Ovary (tissue), 9 donors: Measurements from ENCODE around the gene SORCS2. TPM values are rescaled to one million over a fixed set of nuclear protein-coding genes. Genes with fewer than 3 reads are reported as not detected.

Source experiments
- DNase-seq, 5 donors: peaks; one replicate each; pipeline ENCODE4 v3.0.0-alpha.2; 2019 to 2020
- H3K27ac ChIP-seq, 2 donors: fragments of 200-600 bp; one replicate each; pipeline versions ENCODE4 v1.5.1 to v1.8.0; 2019 to 2022
- H3K27me3 ChIP-seq: fragments of 200-600 bp; one replicate; pipeline ENCODE4 v1.8.0; 2022
- H3K36me3 ChIP-seq: fragments of 200-600 bp; sonication (generic); one replicate; pipeline ENCODE4 v1.5.1; 2019
- H3K4me1 ChIP-seq: one replicate; pipeline ENCODE4 v1.8.1; 2013; ENCODE audit warnings: mild to moderate bottlenecking, moderate library complexity; ENCODE audit not compliant: insufficient read depth
- H3K4me3 ChIP-seq: fragments of 200-600 bp; sonication (generic); one replicate; pipeline ENCODE4 v1.5.1; 2017
- H3K9me3 ChIP-seq, 2 donors: fragments of 200-600 bp in 1 of 2; sonication (generic) in 1 of 2; one replicate each; pipeline versions ENCODE4 v1.5.1 to v1.8.1; 2013 to 2019; ENCODE audit warnings: mild to moderate bottlenecking in 1 of 2, moderate library complexity in 1 of 2
- EP300 ChIP-seq: sonication (generic); formaldehyde crosslinking; IDR thresholded peaks from one replicate; pipeline ENCODE4 v1.6.1; 2017; ENCODE audit warnings: antibody characterized with exemption
- POLR2A ChIP-seq: fragments of 450-650 bp; IDR thresholded peaks from one replicate; pipeline ENCODE4 v1.6.1; 2017; ENCODE audit warnings: antibody characterized with exemption, mild to moderate bottlenecking, moderate library complexity
- WGBS, 3 donors: extraction: QIAGEN DNeasy Blood & Tissue Kit in 1 of 3; methylation state at CpG; one replicate each; pipeline versions ENCODE4 v1.1.5 to v1.1.7; 2013 to 2017; 5-methylcytosine and 5-hydroxymethylcytosine counted together
- intact Hi-C, 4 donors: fragments of 100-400 bp; cut with DNase I; formaldehyde crosslinking; loops; one replicate each; pipeline versions ENCODE4 v1.11.0 to v1.15.1; 2022 to 2023
- polyA plus RNA-seq, 2 donors: library from polyadenylated mRNA; stranded (reverse); fragments of 200-250 nt in 1 of 2; fragments of 350-450 nt in 1 of 2; fragmentation: Illumina TruSeq in 1 of 2; extraction: RNeasy Lipid Tissue Mini Kit (QIAGEN cat#74804) in 1 of 2; gene quantifications; one replicate each; pipeline ENCODE4 v1.2.3, GENCODE V29; 2013 to 2014
- total RNA-seq, 7 donors: library from RNA; depleted of rRNA in 2 of 7; stranded (reverse); fragments of >200 nt in 2 of 7; fragmentation: NEBNext Ultra II Directional in 3 of 7; extraction: Animal tissue kit (Norgen Biotek cat#: 25700) in 3 of 7; gene quantifications; one replicate each; pipeline versions ENCODE4 v1.1.0 to v1.2.4, GENCODE V29; 2016 to 2023
- TF ChIP-seq, protein P1 (sequence below), 3 donors: fragments of 450-650 bp in 2 of 3; fragments of 200-600 bp in 1 of 3; IDR thresholded peaks; one replicate each; pipeline versions ENCODE4 v1.5.1 to v1.8.0; 2016 to 2022; ENCODE audit warnings: antibody characterized with exemption in 3 of 3, mild to moderate bottlenecking in 1 of 3
- donor health status: DM: no; HTN: no; CAD: no; lungs with moderate emphysema.
- donor health status: DM: no; HTN: no; CAD: no.
- donor health status: Bipolar disorder and iron deficiency.
- donor health status: DM: yes; HTN: yes; CAD: no.
- donor health status: DM: no; HTN: no; CAD: no.
- donor health status: DM: yes; HTN: yes; CAD: no.

Gene SORCS2
- total and polyA plus RNA-seq, 9 donors, result 0.60 to 23.9 (median 7.1) TPM

- DNase-seq, result no peak
- 89 to 94% (median 91%) methylated on average over 8 of the region's 8 CpGs for WGBS, 3 donors
- H3K4me1 ChIP-seq, result peaks cover 4% of the 10 kb centered on the region
- no peaks in the 10 kb centered on the region for H3K36me3 ChIP-seq
- H3K9me3 ChIP-seq, result no peaks in the 10 kb centered on the region
- intact Hi-C loops, result loop anchor here (2.0 to 5.0 kb wide), 3 partner anchors 106 to 256 kb away; partner anchors contain the start of genes SORCS2 (in 3 of the 4) and TADA2B (in 1 of the 4)
- H3K4me3 ChIP-seq, result no peak overlapping the region
- no peaks in the 10 kb centered on the region for H3K27me3 ChIP-seq
- H3K27ac ChIP-seq, result no peak overlapping the region
- TF ChIP-seq POLR2A (no peak), EP300 (no peak)
- TF ChIP-seq, protein P1, sequence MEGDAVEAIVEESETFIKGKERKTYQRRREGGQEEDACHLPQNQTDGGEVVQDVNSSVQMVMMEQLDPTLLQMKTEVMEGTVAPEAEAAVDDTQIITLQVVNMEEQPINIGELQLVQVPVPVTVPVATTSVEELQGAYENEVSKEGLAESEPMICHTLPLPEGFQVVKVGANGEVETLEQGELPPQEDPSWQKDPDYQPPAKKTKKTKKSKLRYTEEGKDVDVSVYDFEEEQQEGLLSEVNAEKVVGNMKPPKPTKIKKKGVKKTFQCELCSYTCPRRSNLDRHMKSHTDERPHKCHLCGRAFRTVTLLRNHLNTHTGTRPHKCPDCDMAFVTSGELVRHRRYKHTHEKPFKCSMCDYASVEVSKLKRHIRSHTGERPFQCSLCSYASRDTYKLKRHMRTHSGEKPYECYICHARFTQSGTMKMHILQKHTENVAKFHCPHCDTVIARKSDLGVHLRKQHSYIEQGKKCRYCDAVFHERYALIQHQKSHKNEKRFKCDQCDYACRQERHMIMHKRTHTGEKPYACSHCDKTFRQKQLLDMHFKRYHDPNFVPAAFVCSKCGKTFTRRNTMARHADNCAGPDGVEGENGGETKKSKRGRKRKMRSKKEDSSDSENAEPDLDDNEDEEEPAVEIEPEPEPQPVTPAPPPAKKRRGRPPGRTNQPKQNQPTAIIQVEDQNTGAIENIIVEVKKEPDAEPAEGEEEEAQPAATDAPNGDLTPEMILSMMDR (IDR thresholded peaks at IDR 0.05), result no peak
These were observed 105.5 kb downstream of the SORCS2 start for GRCh38 chr4:7297881-7298280.

DNA sequence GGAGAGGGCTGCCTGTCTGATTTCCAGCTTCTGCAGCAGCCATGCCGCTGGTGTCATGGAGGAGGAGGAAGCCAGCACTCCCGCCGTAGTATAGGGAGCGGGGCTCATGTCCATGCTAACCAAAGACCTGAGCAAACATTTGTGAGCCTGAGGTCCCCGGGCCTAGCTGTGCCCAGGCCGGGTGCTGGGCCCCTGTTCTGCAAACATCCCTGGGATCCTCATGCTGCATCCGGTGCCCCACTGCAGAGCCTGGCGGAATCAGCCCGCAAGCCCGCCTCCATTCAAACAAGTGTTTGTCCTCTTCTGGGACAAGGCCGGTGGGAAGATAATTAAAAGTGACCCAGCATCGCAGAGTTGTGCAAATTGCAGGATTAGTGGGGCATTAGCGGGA lies 106.3 kb downstream of the SORCS2 start:
- Histone ChIP-seq H3K36me3 (no peaks in the 10 kb centered on the region), H3K27ac (no peak overlapping the region), H3K4me1 (peaks cover 4% of the 10 kb centered on the region), H3K9me3 (no peaks in the 10 kb centered on the region), H3K27me3 (no peaks in the 10 kb centered on the region), H3K4me3 (no peak overlapping the region)
- TF ChIP-seq POLR2A, result no peak
- TF ChIP-seq, protein P1 (IDR thresholded peaks at IDR 0.05), result no peak
- no peak for TF ChIP-seq EP300
- intact Hi-C loops, result loop anchor here in 3 of 4 donors (5.0 kb wide), 2 partner anchors 106 to 256 kb away; partner anchors contain the start of genes SORCS2 (in 3 of the 3) and TADA2B (in 1 of the 3)
- no peak for DNase-seq
- WGBS, 3 donors, result 85 to 89% (median 86%) methylated on average over 13 of the region's 13 CpGs

DNA sequence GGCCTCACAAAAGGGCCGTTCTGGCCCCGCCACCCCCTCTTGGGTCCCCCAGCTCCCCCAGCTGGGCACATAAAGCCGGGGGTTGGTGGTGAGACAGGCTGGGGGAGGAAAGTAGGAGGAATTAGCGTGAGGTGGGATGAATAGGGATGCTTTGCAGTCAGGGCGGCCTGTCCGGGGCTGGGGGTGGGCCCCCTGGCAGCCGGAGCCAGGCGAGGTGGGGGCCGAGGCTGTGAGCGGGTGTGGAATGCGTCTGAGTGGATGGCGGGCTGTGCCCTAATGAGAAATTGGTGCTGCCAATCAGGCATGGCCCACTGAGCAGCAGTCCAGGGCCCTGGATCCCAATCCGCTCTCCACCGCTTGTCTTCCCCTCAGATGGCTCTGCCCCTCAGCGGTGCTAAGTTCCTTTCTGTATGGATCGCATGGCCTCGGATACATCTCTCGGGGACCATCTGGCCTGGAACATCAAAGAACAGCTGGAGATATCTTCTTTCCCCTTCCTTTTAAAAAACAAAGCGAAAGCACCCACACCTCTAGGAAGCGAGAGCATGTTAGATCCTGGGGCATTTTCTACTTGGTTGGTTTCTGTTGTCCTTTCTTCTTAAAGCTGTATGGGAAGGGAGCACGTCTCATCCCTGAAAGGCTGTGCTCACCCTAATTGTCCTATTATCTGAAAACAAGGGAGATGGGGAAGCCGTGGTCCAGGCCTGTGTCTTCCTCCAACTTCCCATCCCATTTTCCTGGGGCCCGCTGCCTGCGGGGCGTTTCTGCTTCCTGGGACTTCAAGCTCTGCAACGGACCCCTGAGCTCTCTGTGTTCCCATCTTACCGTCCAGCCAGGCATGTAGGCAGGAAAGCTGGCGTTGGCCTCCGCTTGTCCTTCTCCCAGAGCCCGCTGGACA lies 106.9 kb downstream of the SORCS2 start:
- no peak for DNase-seq
- no peak for TF ChIP-seq EP300
- no peak for TF ChIP-seq POLR2A
- Histone ChIP-seq H3K4me3 (no peak overlapping the region), H3K27me3 (no peaks in the 10 kb centered on the region), H3K9me3 (no peaks in the 10 kb centered on the region), H3K4me1 (peaks cover 4% of the 10 kb centered on the region), H3K36me3 (no peaks in the 10 kb centered on the region), H3K27ac (no peak overlapping the region)
- intact Hi-C loops, result loop anchor here in 3 of 4 donors (5.0 kb wide), 2 partner anchors 107 to 257 kb away; partner anchors contain the start of genes SORCS2 (in 3 of the 3) and TADA2B (in 1 of the 3)
- 73 to 88% (median 80%) methylated on average over 30 of the region's 30 CpGs for WGBS, 3 donors

- Histone ChIP-seq H3K27me3 (no peaks in the 10 kb centered on the region), H3K36me3 (no peaks in the 10 kb centered on the region), H3K27ac (no peak overlapping the region), H3K4me3 (no peak overlapping the region), H3K4me1 (peaks cover 4% of the 10 kb centered on the region), H3K9me3 (no peaks in the 10 kb centered on the region)
- TF ChIP-seq, protein P1 (IDR thresholded peaks at IDR 0.05), result no peak
- TF ChIP-seq POLR2A, result no peak
- no peak for TF ChIP-seq EP300
- intact Hi-C loops, result loop anchor here in 3 of 4 donors (5.0 kb wide), 2 partner anchors 108 to 258 kb away; partner anchors contain the start of genes SORCS2 (in 3 of the 3) and TADA2B (in 1 of the 3)
- 88 to 92% (median 90%) methylated on average over 26 of the region's 26 CpGs for WGBS, 3 donors
- no peak for DNase-seq
These were observed 107.8 kb downstream of the SORCS2 start for GRCh38 chr4:7299908-7300710.
